H1 (cell line): ENCODE data around the gene MNX1. TPM values are rescaled to one million over a fixed set of nuclear protein-coding genes. Genes with fewer than 3 reads are reported as not detected.

ENCODE experiments used
- ASH2L ChIP-seq: fragments of 200-600, 300-600 bp; sonication (generic); IDR thresholded peaks from one replicate; pipeline ENCODE4 v1.7.1; 2017; ENCODE audit warnings: low read length
- BACH1 ChIP-seq: IDR thresholded peaks from 2 replicates; pipeline ENCODE4 v1.6.1; 2012; ENCODE audit warnings: low read length, improper control_type of control experiment
- HDAC6 ChIP-seq: IDR thresholded peaks from one replicate; pipeline ENCODE4 v1.7.1; 2012; ENCODE audit warnings: low read depth, mild to moderate bottlenecking, inconsistent platforms, low read length, moderate library complexity
- POU5F1 ChIP-seq: IDR thresholded peaks from 2 replicates; pipeline ENCODE4 v1.6.1; 2011; ENCODE audit warnings: low read depth, mild to moderate bottlenecking, low read length, moderate library complexity
- RAD21 ChIP-seq, 2 experiments: IDR thresholded peaks in 1 of 2; conservative IDR thresholded peaks in 1 of 2; 2 replicates each; pipeline ENCODE4 v1.6.1; 2011; ENCODE audit warnings: low read depth in 2 of 2, low read length in 2 of 2, improper control_type of control experiment in 1 of 2, inconsistent platforms in 1 of 2, mild to moderate bottlenecking in 1 of 2, moderate library complexity in 1 of 2
- RBBP5 ChIP-seq: IDR thresholded peaks from 2 replicates; pipeline ENCODE4 v1.7.1; 2012; ENCODE audit warnings: low read depth, mild to moderate bottlenecking, inconsistent platforms, low read length, moderate library complexity, borderline replicate concordance
- SP2 ChIP-seq: IDR thresholded peaks from 2 replicates; pipeline ENCODE4 v1.6.1; 2012; ENCODE audit warnings: mild to moderate bottlenecking, low read length, inconsistent platforms
- polyA plus RNA-seq, 7 experiments: library from polyadenylated mRNA; depleted of rRNA in 3 of 7; stranded (reverse) in 5 of 7; unstranded in 2 of 7; fragments of >200 nt in 5 of 7; fragments of 200-250 nt in 2 of 7; gene quantifications; 1 replicate in 5 of 7; 2 replicates in 1 of 7; 4 replicates in 1 of 7; pipeline versions ENCODE4 v1.2.1 to v1.2.3, GENCODE V29; 2011 to 2013; ENCODE audit warnings: missing spikeins in 2 of 7, mixed read lengths in 2 of 7
- total RNA-seq: library from RNA; stranded (reverse); fragmentation: NEBNext Ultra II Directional; extraction: Animal tissue kit (Norgen Biotek cat#: 25700); gene quantifications from 2 replicates; pipeline ENCODE4 v1.2.1, GENCODE V29; 2021
- TF ChIP-seq, protein P1 (sequence below): fragments of 300-600 bp; sonication (generic); IDR thresholded peaks from 2 replicates; pipeline ENCODE4 v1.7.1; 2012; ENCODE audit warnings: low read length, moderate library complexity, mild to moderate bottlenecking, inconsistent platforms; ENCODE audit not compliant: insufficient replicate concordance

MNX1 gene
- total and polyA plus RNA-seq, 2 of the 8 experiments (the other 6 are each of a cell fraction or from before 2014, with no cell fraction given) = 0.39 TPM; not detected in 1

DNA sequence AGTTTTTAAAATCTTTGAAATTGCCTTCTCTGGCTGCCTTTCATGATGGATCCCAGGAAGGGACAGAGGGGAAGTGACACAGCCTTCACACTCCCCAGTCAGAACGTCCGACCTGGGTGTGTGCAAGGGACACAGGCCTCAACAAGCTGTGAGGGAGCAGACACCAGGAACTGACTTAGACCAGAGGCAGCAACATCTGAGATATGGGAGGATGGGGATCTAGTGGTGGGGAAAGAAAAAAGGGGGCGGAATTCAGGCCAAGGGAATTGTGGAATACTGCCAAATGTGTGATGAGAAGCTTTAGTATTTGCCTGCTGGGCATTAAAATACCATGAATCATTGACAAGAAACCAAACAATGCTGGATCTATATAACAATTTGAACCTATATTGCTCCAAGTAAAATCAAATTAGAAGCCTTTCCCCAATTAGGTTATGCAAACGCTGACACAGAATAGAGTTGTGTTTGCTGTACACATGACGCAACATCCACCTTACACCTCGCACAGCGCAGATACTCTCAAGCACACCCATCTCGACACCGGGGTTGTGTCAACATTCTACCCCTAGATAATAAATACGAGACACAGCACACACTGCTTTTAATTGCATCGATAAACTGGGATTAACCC, 17.2 kb upstream of the MNX1 start (continued):
- TF ChIP-seq, protein P1, sequence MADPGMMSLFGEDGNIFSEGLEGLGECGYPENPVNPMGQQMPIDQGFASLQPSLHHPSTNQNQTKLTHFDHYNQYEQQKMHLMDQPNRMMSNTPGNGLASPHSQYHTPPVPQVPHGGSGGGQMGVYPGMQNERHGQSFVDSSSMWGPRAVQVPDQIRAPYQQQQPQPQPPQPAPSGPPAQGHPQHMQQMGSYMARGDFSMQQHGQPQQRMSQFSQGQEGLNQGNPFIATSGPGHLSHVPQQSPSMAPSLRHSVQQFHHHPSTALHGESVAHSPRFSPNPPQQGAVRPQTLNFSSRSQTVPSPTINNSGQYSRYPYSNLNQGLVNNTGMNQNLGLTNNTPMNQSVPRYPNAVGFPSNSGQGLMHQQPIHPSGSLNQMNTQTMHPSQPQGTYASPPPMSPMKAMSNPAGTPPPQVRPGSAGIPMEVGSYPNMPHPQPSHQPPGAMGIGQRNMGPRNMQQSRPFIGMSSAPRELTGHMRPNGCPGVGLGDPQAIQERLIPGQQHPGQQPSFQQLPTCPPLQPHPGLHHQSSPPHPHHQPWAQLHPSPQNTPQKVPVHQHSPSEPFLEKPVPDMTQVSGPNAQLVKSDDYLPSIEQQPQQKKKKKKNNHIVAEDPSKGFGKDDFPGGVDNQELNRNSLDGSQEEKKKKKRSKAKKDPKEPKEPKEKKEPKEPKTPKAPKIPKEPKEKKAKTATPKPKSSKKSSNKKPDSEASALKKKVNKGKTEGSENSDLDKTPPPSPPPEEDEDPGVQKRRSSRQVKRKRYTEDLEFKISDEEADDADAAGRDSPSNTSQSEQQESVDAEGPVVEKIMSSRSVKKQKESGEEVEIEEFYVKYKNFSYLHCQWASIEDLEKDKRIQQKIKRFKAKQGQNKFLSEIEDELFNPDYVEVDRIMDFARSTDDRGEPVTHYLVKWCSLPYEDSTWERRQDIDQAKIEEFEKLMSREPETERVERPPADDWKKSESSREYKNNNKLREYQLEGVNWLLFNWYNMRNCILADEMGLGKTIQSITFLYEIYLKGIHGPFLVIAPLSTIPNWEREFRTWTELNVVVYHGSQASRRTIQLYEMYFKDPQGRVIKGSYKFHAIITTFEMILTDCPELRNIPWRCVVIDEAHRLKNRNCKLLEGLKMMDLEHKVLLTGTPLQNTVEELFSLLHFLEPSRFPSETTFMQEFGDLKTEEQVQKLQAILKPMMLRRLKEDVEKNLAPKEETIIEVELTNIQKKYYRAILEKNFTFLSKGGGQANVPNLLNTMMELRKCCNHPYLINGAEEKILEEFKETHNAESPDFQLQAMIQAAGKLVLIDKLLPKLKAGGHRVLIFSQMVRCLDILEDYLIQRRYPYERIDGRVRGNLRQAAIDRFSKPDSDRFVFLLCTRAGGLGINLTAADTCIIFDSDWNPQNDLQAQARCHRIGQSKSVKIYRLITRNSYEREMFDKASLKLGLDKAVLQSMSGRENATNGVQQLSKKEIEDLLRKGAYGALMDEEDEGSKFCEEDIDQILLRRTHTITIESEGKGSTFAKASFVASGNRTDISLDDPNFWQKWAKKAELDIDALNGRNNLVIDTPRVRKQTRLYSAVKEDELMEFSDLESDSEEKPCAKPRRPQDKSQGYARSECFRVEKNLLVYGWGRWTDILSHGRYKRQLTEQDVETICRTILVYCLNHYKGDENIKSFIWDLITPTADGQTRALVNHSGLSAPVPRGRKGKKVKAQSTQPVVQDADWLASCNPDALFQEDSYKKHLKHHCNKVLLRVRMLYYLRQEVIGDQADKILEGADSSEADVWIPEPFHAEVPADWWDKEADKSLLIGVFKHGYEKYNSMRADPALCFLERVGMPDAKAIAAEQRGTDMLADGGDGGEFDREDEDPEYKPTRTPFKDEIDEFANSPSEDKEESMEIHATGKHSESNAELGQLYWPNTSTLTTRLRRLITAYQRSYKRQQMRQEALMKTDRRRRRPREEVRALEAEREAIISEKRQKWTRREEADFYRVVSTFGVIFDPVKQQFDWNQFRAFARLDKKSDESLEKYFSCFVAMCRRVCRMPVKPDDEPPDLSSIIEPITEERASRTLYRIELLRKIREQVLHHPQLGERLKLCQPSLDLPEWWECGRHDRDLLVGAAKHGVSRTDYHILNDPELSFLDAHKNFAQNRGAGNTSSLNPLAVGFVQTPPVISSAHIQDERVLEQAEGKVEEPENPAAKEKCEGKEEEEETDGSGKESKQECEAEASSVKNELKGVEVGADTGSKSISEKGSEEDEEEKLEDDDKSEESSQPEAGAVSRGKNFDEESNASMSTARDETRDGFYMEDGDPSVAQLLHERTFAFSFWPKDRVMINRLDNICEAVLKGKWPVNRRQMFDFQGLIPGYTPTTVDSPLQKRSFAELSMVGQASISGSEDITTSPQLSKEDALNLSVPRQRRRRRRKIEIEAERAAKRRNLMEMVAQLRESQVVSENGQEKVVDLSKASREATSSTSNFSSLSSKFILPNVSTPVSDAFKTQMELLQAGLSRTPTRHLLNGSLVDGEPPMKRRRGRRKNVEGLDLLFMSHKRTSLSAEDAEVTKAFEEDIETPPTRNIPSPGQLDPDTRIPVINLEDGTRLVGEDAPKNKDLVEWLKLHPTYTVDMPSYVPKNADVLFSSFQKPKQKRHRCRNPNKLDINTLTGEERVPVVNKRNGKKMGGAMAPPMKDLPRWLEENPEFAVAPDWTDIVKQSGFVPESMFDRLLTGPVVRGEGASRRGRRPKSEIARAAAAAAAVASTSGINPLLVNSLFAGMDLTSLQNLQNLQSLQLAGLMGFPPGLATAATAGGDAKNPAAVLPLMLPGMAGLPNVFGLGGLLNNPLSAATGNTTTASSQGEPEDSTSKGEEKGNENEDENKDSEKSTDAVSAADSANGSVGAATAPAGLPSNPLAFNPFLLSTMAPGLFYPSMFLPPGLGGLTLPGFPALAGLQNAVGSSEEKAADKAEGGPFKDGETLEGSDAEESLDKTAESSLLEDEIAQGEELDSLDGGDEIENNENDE = no peak
- no peak for TF ChIP-seq RBBP5
- no peak for TF ChIP-seq BACH1
- no peak for TF ChIP-seq ASH2L
- no peak for TF ChIP-seq POU5F1
- no peak for TF ChIP-seq RAD21 (IDR thresholded peaks at IDR 0.05 in 1 of 2, conservative IDR thresholded peaks at IDR 0.05 in 1 of 2; ENCODE audit: low read depth in 2 of 2, low read length in 2 of 2)
- no peak for TF ChIP-seq HDAC6
- TF ChIP-seq SP2 = no peak
